OCI-LY7 (cell line): ENCODE results near the gene ROBO1. TPM values are rescaled to one million over a fixed set of nuclear protein-coding genes. Genes with fewer than 3 reads are reported as not detected.

Experiments used
- BruUV-seq: library from RNA; stranded (reverse); fragments of 400-500 nt; replicated peaks from 2 replicates; lab custom pipeline; 2021; lab: Mats Ljungman, UMichigan
- CTCF ChIA-PET: fragments of 300-600 bp; sonication (Branson Sonifier 250); formaldehyde crosslinking; loops from one replicate; lab custom pipeline; 2022; ENCODE audit warnings: antibody characterized with exemption; ENCODE audit not compliant: unreplicated experiment; lab: Charles Lee
- POLR2A ChIA-PET: fragments of 300-600 bp; sonication (Branson Sonifier 250); formaldehyde crosslinking; loops from one replicate; lab custom pipeline; 2022; ENCODE audit warnings: antibody characterized with exemption; lab: Charles Lee
- DNase-seq: peaks from one replicate; pipeline ENCODE4 v3.0.0-alpha.2; 2015; ENCODE audit warnings: low spot score
- H2AFZ ChIP-seq: fragments of 200-600 bp; sonication (generic), shearing (Covaris generic); 2 replicates; pipeline ENCODE4 v1.6.1; 2014; ENCODE audit warnings: mild to moderate bottlenecking, antibody characterized with exemption, low read length, moderate library complexity
- H3K27ac ChIP-seq: fragments of 200-600 bp; sonication (generic); 2 replicates; pipeline ENCODE4 v1.5.1; 2014; ENCODE audit warnings: mixed run types, low read depth, mild to moderate bottlenecking, moderate library complexity, low read length, inconsistent platforms; ENCODE audit not compliant: poor library complexity, severe bottlenecking
- H3K36me3 ChIP-seq: fragments of 200-600 bp; sonication (generic); 2 replicates; pipeline ENCODE4 v1.6.1; 2014; ENCODE audit warnings: mild to moderate bottlenecking, antibody characterized with exemption, low read length, moderate library complexity, mixed read lengths; ENCODE audit not compliant: insufficient read depth
- H3K4me1 ChIP-seq: fragments of 200-600 bp; sonication (generic); 2 replicates; pipeline ENCODE4 v1.5.1; 2014; ENCODE audit warnings: mild to moderate bottlenecking, low read length; ENCODE audit not compliant: insufficient read depth, poor library complexity, severe bottlenecking
- H3K4me2 ChIP-seq: fragments of 200-600 bp; sonication (generic); 2 replicates; pipeline ENCODE4 v1.6.1; 2014; ENCODE audit warnings: mild to moderate bottlenecking, low read length
- H3K4me3 ChIP-seq: fragments of 200-600 bp; sonication (generic); 2 replicates; pipeline ENCODE4 v1.5.1; 2014; ENCODE audit warnings: mild to moderate bottlenecking, low read depth, low read length; ENCODE audit not compliant: poor library complexity, severe bottlenecking
- H3K79me2 ChIP-seq: fragments of 200-600 bp; sonication (generic); 2 replicates; pipeline ENCODE4 v1.6.1; 2016; ENCODE audit warnings: low read depth, mild to moderate bottlenecking, low read length, moderate library complexity, mixed read lengths; ENCODE audit not compliant: insufficient read depth
- H3K9me2 ChIP-seq: fragments of 200-600 bp; sonication (generic); 2 replicates; pipeline ENCODE4 v1.6.1; 2016; ENCODE audit warnings: mild to moderate bottlenecking, low read length, mixed read lengths; ENCODE audit not compliant: insufficient read depth
- H3K9me3 ChIP-seq: fragments of 200-600 bp; sonication (generic); 2 replicates; pipeline ENCODE4 v1.6.1; 2014; ENCODE audit warnings: mild to moderate bottlenecking, mixed run types, low read length, mixed read lengths
- H4K20me1 ChIP-seq: fragments of 200-600 bp; sonication (generic); 2 replicates; pipeline ENCODE4 v1.6.1; 2014; ENCODE audit warnings: mild to moderate bottlenecking, antibody characterized with exemption, low read length, moderate library complexity, mixed read lengths; ENCODE audit not compliant: insufficient read depth
- EZH2phosphoT487 ChIP-seq: fragments of 200-600 bp; sonication (generic); IDR thresholded peaks from 2 replicates; pipeline ENCODE4 v1.6.1; 2018; ENCODE audit warnings: low read depth, borderline replicate concordance, mild to moderate bottlenecking, mixed run types, antibody characterized with exemption, low read length, moderate library complexity, mixed read lengths
- intact Hi-C: fragments of 100-400 bp; cut with micrococcal nuclease; formaldehyde crosslinking; loops from one replicate; pipeline ENCODE4 v1.10.0; 2022; ENCODE audit not compliant: unreplicated experiment
- microRNA-seq: library from miRNA; unstranded; fragments of <30 nt; microRNA quantifications from one replicate; pipeline ENCODE4 v1.2.0, GENCODE V29; 2022; ENCODE audit warnings: borderline replicate concordance
- small RNA-seq: library from RNA; depleted of rRNA; stranded (forward); fragments of <200 nt; gene quantifications from one replicate; pipeline ENCODE3, GENCODE V24; 2014
- total RNA-seq, 2 experiments: library from RNA; depleted of rRNA in 1 of 2; stranded (reverse); fragments of >200 nt in 1 of 2; shearing (Covaris generic) in 1 of 2; gene quantifications; 2 replicates each; pipeline ENCODE4 v1.2.3, GENCODE V29; 2014 to 2022
- TF ChIP-seq, protein P1 (sequence below): fragments of 200-600 bp; sonication (generic); conservative IDR thresholded peaks from 2 replicates; pipeline ENCODE4 v1.5.1; 2014; ENCODE audit warnings: mild to moderate bottlenecking, antibody characterized with exemption, low read length, moderate library complexity, mixed read lengths

The ROBO1 gene
- total RNA-seq, 2 experiments from 2014 or later = not detected

DNA sequence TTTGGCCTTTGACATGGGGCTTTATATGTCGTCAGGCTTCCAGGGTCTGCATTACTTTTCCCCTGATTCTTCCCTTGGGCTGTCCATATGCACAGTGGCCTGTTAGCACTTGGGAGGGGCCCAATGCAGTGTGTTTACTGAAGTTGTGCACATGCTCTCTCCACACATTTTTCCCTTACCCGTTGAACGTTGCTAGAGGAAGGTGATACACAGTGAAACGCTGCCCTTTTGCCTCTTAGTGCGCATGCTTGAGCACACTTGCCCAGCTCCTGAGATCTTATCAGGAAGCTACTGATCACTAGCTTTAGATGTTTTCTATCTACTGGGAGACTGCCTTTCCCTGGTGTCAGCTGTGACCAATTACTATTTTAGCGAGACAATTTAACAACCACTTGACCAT, 1198.0 kb downstream of the ROBO1 start:
- intact Hi-C loops = no loop called here
- no peaks in the 10 kb centered on the region for H3K79me2 ChIP-seq
- DNase-seq = no peak
- BruUV-seq = no TSS peak
- no peak overlapping the region for H3K4me2 ChIP-seq
- TF ChIP-seq, protein P1, sequence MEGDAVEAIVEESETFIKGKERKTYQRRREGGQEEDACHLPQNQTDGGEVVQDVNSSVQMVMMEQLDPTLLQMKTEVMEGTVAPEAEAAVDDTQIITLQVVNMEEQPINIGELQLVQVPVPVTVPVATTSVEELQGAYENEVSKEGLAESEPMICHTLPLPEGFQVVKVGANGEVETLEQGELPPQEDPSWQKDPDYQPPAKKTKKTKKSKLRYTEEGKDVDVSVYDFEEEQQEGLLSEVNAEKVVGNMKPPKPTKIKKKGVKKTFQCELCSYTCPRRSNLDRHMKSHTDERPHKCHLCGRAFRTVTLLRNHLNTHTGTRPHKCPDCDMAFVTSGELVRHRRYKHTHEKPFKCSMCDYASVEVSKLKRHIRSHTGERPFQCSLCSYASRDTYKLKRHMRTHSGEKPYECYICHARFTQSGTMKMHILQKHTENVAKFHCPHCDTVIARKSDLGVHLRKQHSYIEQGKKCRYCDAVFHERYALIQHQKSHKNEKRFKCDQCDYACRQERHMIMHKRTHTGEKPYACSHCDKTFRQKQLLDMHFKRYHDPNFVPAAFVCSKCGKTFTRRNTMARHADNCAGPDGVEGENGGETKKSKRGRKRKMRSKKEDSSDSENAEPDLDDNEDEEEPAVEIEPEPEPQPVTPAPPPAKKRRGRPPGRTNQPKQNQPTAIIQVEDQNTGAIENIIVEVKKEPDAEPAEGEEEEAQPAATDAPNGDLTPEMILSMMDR = no peak
- no peak for TF ChIP-seq EZH2phosphoT487
- ChIA-PET CTCF (no interaction called here), POLR2A (no interaction called here)
- H3K9me3 ChIP-seq = no peaks in the 10 kb centered on the region
- no peak overlapping the region for H3K4me3 ChIP-seq
- H3K36me3 ChIP-seq = no peaks in the 10 kb centered on the region
- H2AFZ ChIP-seq = no peak overlapping the region
- no peaks in the 10 kb centered on the region for H4K20me1 ChIP-seq
- H3K27ac ChIP-seq = no peak overlapping the region
- no peaks in the 10 kb centered on the region for H3K4me1 ChIP-seq
- no peaks in the 10 kb centered on the region for H3K9me2 ChIP-seq

DNA sequence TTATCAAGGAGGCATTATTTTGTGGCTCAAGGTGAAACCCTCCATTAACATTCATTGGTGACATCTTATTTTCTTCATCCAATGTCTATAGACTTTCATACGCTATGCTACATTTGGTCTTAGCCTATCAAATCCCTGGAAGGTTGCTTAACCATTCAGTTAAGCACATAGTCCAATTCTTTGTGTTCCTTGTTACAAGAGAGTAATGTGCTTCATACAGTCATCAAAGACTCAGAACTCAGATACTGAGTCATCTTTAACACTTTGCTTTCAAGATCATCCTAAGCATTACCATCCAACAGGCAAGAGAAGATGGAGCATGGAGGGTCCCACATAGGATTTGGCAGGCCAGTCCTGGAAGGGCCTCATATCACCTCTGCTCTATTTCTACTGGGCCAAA, 1202.1 kb downstream of the ROBO1 start:
- H3K36me3 ChIP-seq = no peaks in the 10 kb centered on the region
- no peaks in the 10 kb centered on the region for H3K79me2 ChIP-seq
- no peak for TF ChIP-seq EZH2phosphoT487
- TF ChIP-seq, protein P1 = no peak
- no peak overlapping the region for H3K27ac ChIP-seq
- BruUV-seq = no TSS peak
- intact Hi-C loops = no loop called here
- CTCF ChIA-PET = no interaction called here
- H3K4me1 ChIP-seq = peaks cover 4% of the 10 kb centered on the region
- no peak overlapping the region for H2AFZ ChIP-seq
- DNase-seq = no peak
- POLR2A ChIA-PET = no interaction called here
- H3K9me2 ChIP-seq = no peaks in the 10 kb centered on the region
- no peaks in the 10 kb centered on the region for H4K20me1 ChIP-seq
- no peak overlapping the region for H3K4me2 ChIP-seq
- H3K9me3 ChIP-seq = no peaks in the 10 kb centered on the region
- H3K4me3 ChIP-seq = no peak overlapping the region

DNA sequence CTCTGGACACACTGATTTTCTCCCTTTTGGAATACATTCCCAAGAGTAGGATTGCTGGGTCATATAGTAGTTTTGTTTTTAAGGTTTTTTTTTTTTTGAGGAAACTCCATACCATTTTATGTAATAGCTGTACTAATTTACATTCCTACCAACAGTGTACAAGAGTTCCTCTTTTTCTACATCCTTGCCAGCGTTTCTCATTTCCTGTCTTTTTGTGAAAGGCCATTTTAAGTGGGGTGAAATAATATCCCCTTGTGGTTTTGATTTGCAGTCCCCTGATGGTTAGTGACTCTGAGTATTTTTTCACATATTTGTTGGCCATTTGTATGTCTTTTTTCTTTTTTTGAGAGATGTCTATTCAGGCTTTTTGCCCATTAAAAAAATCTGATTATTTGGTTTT, 1205.5 kb downstream of the ROBO1 start:
- BruUV-seq = no TSS peak
- ChIA-PET CTCF (no interaction called here), POLR2A (no interaction called here)
- Histone ChIP-seq H3K4me3 (no peak overlapping the region), H3K4me1 (peaks cover 4% of the 10 kb centered on the region), H3K36me3 (no peaks in the 10 kb centered on the region), H2AFZ (no peak overlapping the region), H3K9me3 (no peaks in the 10 kb centered on the region), H3K9me2 (no peaks in the 10 kb centered on the region), H3K27ac (no peak overlapping the region), H3K4me2 (no peak overlapping the region), H4K20me1 (no peaks in the 10 kb centered on the region), H3K79me2 (no peaks in the 10 kb centered on the region)
- TF ChIP-seq, protein P1 = no peak
- no peak for TF ChIP-seq EZH2phosphoT487
- intact Hi-C loops = no loop called here
- no peak for DNase-seq

Small RNA genes within 50 kb of the gene (microRNA-seq; reads per million reads assigned to microRNA genes)
- not detected for gene MIR3923

Small RNA genes within 50 kb of the gene (small RNA-seq; reads per million reads assigned to genes)
- gene MIR3923 (not detected), gene RN7SL751P (not detected)
